ENCODE results near the gene RNF112. TPM values are rescaled to one million over a fixed set of nuclear protein-coding genes. Genes with fewer than 3 reads are reported as not detected.

RNF112 gene
- total RNA-seq, 1 donor from 2014 or later = 1.8 TPM

DNA sequence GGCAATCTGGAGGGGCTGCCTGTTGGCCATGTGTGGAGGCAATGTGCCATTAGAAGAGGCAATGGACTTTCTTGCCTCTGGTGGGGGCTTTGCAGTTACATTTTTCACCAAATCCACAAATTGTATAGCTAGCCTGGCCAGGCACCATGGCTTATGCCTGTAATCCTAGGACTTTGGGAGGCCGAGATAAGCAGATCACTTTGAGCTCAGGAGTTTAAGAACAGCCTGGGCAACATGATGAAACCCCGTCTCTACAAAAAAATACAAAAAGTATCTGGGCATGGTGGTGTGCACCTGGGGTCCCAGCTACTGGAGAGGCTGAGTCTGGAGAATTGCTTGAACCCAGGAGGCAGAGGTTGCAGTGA, 2.7 kb upstream of the RNF112 start:
- no peak for DNase-seq
- intact Hi-C loops (cut with DNase I) = no loop called here

DNA sequence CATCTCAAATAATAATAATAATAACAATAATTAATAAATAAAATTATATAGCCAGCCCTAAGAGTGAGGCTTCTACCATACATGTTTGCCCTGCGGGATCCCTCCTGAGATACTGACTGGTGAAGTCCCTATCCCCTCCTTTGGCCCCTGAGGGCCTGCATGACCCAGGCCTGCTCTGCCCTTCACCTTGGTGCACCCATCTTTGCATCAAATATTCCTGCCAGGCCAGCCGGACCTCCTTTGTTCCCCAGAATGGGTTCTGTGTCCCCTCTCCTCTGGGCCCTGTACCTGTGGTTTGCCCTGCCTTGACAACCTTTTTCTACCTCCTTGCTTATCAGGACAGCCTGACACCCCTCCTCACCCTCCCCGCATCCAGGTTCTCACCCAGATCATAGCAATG, 2.0 kb upstream of the RNF112 start:
- Histone ChIP-seq H3K36me3 (no peaks in the 10 kb centered on the region), H3K4me1 (no peaks in the 10 kb centered on the region), H3K4me3 (no peak overlapping the region), H3K27me3 (ENCODE audit: low read depth) (no peaks in the 10 kb centered on the region), H3K9me3 (no peaks in the 10 kb centered on the region), H3K27ac (no peak overlapping the region)
- no peak for ATAC-seq
- TF ChIP-seq, protein P1, sequence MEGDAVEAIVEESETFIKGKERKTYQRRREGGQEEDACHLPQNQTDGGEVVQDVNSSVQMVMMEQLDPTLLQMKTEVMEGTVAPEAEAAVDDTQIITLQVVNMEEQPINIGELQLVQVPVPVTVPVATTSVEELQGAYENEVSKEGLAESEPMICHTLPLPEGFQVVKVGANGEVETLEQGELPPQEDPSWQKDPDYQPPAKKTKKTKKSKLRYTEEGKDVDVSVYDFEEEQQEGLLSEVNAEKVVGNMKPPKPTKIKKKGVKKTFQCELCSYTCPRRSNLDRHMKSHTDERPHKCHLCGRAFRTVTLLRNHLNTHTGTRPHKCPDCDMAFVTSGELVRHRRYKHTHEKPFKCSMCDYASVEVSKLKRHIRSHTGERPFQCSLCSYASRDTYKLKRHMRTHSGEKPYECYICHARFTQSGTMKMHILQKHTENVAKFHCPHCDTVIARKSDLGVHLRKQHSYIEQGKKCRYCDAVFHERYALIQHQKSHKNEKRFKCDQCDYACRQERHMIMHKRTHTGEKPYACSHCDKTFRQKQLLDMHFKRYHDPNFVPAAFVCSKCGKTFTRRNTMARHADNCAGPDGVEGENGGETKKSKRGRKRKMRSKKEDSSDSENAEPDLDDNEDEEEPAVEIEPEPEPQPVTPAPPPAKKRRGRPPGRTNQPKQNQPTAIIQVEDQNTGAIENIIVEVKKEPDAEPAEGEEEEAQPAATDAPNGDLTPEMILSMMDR (IDR thresholded peaks at IDR 0.05) = no peak
- intact Hi-C loops (cut with DNase I) = no loop called here
- DNase-seq = no peak

More for the DNA sequence above, 2.7 kb upstream of the RNF112 start:
- no peaks in the 10 kb centered on the region for H3K4me1 ChIP-seq
- H3K4me3 ChIP-seq = no peak overlapping the region
- H3K27me3 ChIP-seq (ENCODE audit: low read depth) = no peaks in the 10 kb centered on the region
- no peaks in the 10 kb centered on the region for H3K9me3 ChIP-seq
- no peaks in the 10 kb centered on the region for H3K36me3 ChIP-seq
- ATAC-seq = no peak
- TF ChIP-seq, protein P1 (IDR thresholded peaks at IDR 0.05) = no peak
- no peak overlapping the region for H3K27ac ChIP-seq

- H3K9me3 ChIP-seq = no peaks in the 10 kb centered on the region
- no peak overlapping the region for H3K27ac ChIP-seq
- TF ChIP-seq, protein P1 (IDR thresholded peaks at IDR 0.05) = no peak
- H3K27me3 ChIP-seq (ENCODE audit: low read depth) = no peaks in the 10 kb centered on the region
- no peak overlapping the region for H3K4me3 ChIP-seq
- H3K4me1 ChIP-seq = no peaks in the 10 kb centered on the region
- DNase-seq = no peak
- H3K36me3 ChIP-seq = no peaks in the 10 kb centered on the region
- ATAC-seq = no peak
- intact Hi-C loops (cut with DNase I) = no loop called here
Measured at GRCh38 chr17:19409509-19409908, 1.5 kb upstream of the RNF112 start.

DNA sequence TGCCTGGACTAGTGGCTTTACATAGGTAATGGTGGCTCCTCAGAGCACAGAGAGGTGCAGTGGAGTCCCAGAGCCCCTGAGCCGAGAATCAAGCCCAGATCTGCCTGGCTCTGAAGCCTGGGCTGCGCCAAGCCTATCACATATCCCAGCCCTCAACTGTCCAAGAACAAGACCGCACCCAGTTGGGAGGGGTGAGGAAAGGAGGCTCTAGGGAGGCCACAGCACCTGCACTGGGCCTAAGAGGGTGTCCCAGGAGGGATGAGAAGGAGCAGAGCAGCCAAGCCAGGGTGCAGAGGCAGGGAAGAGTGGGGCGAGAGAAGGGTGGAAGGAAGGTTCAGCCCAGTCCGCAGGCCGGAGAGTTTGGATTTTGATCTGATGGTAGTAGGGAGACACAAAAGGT, 941 bp upstream of the RNF112 start:
- TF ChIP-seq, protein P1 (IDR thresholded peaks at IDR 0.05) = no peak
- Histone ChIP-seq H3K4me3 (no peak overlapping the region), H3K9me3 (no peaks in the 10 kb centered on the region), H3K27ac (no peak overlapping the region), H3K36me3 (no peaks in the 10 kb centered on the region), H3K4me1 (no peaks in the 10 kb centered on the region), H3K27me3 (ENCODE audit: low read depth) (no peaks in the 10 kb centered on the region)
- intact Hi-C loops (cut with DNase I) = no loop called here
- DNase-seq (no peak), ATAC-seq (no peak)

- Histone ChIP-seq H3K27ac (no peak overlapping the region), H3K9me3 (no peaks in the 10 kb centered on the region), H3K4me3 (peak overlapping the region; percentile 37), H3K27me3 (ENCODE audit: low read depth) (no peaks in the 10 kb centered on the region), H3K36me3 (no peaks in the 10 kb centered on the region), H3K4me1 (no peaks in the 10 kb centered on the region)
- TF ChIP-seq, protein P1 (IDR thresholded peaks at IDR 0.05) = no peak
- DNase-seq = no peak
- intact Hi-C loops (cut with DNase I) = no loop called here
- no peak for ATAC-seq
Measured at GRCh38 chr17:19411631-19412030, 599 bp downstream of the RNF112 start.

- DNase-seq = no peak
- no peak overlapping the region for H3K4me3 ChIP-seq
Measured at GRCh38 chr17:19412510-19412909, 1.5 kb downstream of the RNF112 start.

More at GRCh38 chr17:19412510-19412909, 1.5 kb downstream of the RNF112 start:
- no peak overlapping the region for H3K27ac ChIP-seq
- intact Hi-C loops (cut with DNase I) = no loop called here
- no peaks in the 10 kb centered on the region for H3K9me3 ChIP-seq
- H3K4me1 ChIP-seq = no peaks in the 10 kb centered on the region
- no peaks in the 10 kb centered on the region for H3K27me3 ChIP-seq (ENCODE audit: low read depth)
- TF ChIP-seq, protein P1 (IDR thresholded peaks at IDR 0.05) = no peak
- H3K36me3 ChIP-seq = no peaks in the 10 kb centered on the region
- no peak for ATAC-seq
